HG02943 (cell line): Measurements from ENCODE around the gene NRTN.
A peak's percentile ranks its signal among the peaks of the same experiment; 100 is the strongest.

Source experiments
- ATAC-seq: cut with Tn5 transposase; IDR thresholded peaks from one replicate; pipeline ENCODE4 v1.9.1; 2021; ENCODE audit warnings: mild to moderate bottlenecking, low read depth, moderate library complexity; ENCODE audit not compliant: unreplicated experiment

NRTN gene

GRCh38 chr19:5789886-5790558 lies 14.8 kb upstream of the NRTN start:
- ATAC-seq: no peak

GRCh38 chr19:5790559-5791520 lies 14.0 kb upstream of the NRTN start, which contains the start of gene DUS3L:
Gene DUS3L (minus strand): TSS chr19:5791163. CDS start chr19:5791141, 22 bp downstream.
- ATAC-seq: peak; percentile 85

- ATAC-seq: no peak
Measured at GRCh38 chr19:5792224-5792623, 12.6 kb upstream of the NRTN start.

GRCh38 chr19:5793188-5793587 lies 11.7 kb upstream of the NRTN start:
- no peak for ATAC-seq

- no peak for ATAC-seq
Measured at GRCh38 chr19:5795382-5795919, 9.4 kb upstream of the NRTN start.

- no peak for ATAC-seq
Measured at GRCh38 chr19:5798244-5798643, 6.6 kb upstream of the NRTN start.

- no peak for ATAC-seq
Measured at GRCh38 chr19:5799247-5800241, 5.3 kb upstream of the NRTN start.

- ATAC-seq: no peak
Measured at GRCh38 chr19:5800361-5801270, 4.3 kb upstream of the NRTN start.

GRCh38 chr19:5801796-5802619 lies 2.9 kb upstream of the NRTN start:
- ATAC-seq: no peak

- no peak for ATAC-seq
Measured at GRCh38 chr19:5803441-5803751, 1.5 kb upstream of the NRTN start.

GRCh38 chr19:5803752-5804515 lies 933 bp upstream of the NRTN start:
- ATAC-seq: no peak

- ATAC-seq: no peak
Measured at GRCh38 chr19:5805462-5806132, 730 bp downstream of the NRTN start.

GRCh38 chr19:5806133-5806489 lies 1.2 kb downstream of the NRTN start:
- ATAC-seq: no peak

GRCh38 chr19:5806905-5807304 lies 2.0 kb downstream of the NRTN start:
- ATAC-seq: no peak

GRCh38 chr19:5808120-5808816 lies 3.4 kb downstream of the NRTN start:
- ATAC-seq: no peak

- no peak for ATAC-seq
Measured at GRCh38 chr19:5809053-5809452, 4.2 kb downstream of the NRTN start.

- no peak for ATAC-seq
Measured at GRCh38 chr19:5809469-5809868, 4.6 kb downstream of the NRTN start.
